ENCODE measurements around the gene LIPA.

Gene LIPA

DNA sequence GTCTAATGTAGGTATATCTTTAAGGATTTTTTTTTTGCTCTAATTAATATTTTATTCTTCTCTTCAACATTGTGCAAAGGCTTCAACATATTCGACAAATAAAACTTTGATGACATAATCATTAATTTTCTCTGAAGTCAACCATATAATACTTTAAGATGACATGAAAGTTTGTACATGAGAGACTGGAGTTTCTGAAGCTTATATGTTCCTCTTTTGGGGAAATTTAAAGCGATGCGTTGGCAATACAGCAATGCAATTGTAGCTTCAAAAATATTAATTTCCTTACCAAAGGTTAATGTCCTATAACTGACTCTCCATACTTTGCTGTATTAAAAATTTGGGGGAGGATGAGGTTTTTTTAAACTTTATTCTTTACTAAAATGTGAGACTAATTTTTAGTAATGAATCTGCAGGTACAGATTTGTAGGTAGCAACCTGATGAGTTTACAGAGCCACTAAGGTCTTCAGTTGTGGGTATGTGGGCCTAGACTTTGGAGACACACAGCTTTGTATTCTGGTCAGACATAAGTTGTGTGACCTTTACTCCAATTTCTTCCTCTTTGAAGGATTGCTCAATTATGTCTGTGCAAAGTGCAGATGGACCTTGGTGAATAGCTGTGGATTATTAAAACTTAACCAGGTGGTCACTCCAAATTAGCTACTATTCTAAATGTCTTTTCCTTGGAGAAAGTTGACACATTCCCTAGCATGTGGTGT, 18.0 kb upstream of the LIPA start:
- TF ChIP-seq CTCF (IDR thresholded peaks at IDR 0.05; ENCODE audit: extremely low read depth, missing control alignments) = no peak
- no peak for DNase-seq (ENCODE audit: low spot score)

GRCh38 chr10:89266721-89267453, 15.3 kb upstream of the LIPA start:
- DNase-seq (ENCODE audit: low spot score) = no peak
- no peak for TF ChIP-seq CTCF (IDR thresholded peaks at IDR 0.05; ENCODE audit: extremely low read depth, missing control alignments)

GRCh38 chr10:89263531-89263930, 12.0 kb upstream of the LIPA start:
- TF ChIP-seq CTCF (IDR thresholded peaks at IDR 0.05; ENCODE audit: extremely low read depth, missing control alignments) = no peak
- no peak for DNase-seq (ENCODE audit: low spot score)

- TF ChIP-seq CTCF (IDR thresholded peaks at IDR 0.05; ENCODE audit: extremely low read depth, missing control alignments) = no peak
- no peak for DNase-seq (ENCODE audit: low spot score)
Observed at GRCh38 chr10:89263091-89263490, 11.5 kb upstream of the LIPA start.

DNA sequence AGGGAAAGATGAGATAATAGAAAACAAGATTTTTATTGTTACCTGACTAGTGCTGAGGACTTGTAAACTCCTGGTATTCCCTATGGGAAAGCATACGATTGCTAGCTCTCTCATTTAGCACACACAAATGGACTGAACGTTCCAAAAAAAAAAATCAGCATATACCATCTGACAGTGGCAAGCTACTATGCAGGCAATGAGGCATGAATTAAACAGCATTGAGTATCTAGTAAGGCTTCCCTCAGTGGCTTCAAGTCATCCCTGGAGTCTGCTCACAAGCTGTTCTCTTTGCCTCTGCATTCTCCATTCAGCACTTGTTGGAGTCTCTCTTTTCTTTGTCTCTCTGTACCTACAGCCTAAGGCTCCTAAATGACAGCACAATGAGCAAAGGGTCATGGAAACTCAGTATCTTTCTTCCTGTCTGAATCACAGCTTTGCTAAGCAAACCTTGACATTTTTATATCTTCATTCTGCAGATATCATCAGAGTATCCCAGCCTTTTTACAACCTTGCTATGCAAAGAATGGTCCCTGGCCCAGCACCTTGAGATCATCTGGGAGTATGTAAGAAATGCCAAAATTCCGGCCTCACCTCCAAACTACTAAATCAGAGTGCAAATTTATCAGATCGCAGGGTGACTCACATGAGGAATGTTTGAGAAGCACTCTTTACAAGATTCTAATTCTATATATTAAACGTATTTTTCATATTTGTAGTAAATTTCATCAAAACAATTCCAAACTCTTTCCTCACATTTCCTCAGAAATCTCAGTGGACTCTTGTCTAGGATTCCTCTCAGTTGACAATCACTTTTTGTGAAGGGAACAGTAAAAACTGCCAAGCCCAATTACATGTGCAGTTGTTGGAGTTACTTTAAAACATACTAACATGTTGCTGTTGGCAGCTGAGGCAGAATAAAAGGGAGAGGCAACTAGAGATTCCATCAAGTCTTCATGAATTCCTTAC, 10.8 kb upstream of the LIPA start:
- TF ChIP-seq CTCF (IDR thresholded peaks at IDR 0.05; ENCODE audit: extremely low read depth, missing control alignments) = no peak
- no peak for DNase-seq (ENCODE audit: low spot score)

GRCh38 chr10:89258881-89259280, 7.3 kb upstream of the LIPA start:
- no peak for TF ChIP-seq CTCF (IDR thresholded peaks at IDR 0.05; ENCODE audit: extremely low read depth, missing control alignments)

More at GRCh38 chr10:89258881-89259280, 7.3 kb upstream of the LIPA start:
- no peak for DNase-seq (ENCODE audit: low spot score)
